HEK293 (cell line): ENCODE results near the gene RYR2.

Experiments used
- CTCF ChIA-PET: fragments of 350-600 bp; formaldehyde crosslinking; extraction: SDS; loops from one replicate; lab custom pipeline; 2021; ENCODE audit warnings: antibody characterized with exemption; lab: Yijun Ruan, JAX
- POLR2A ChIA-PET: fragments of 300-600 bp; formaldehyde crosslinking; extraction: SDS; loops from one replicate; lab custom pipeline; 2020; ENCODE audit warnings: antibody characterized with exemption, inconsistent platforms; lab: Yijun Ruan, JAX
- H3K27ac ChIP-seq: fragments of 200-500 bp; sonication (Bioruptor generic); 2 replicates; pipeline ENCODE4 v1.5.1; 2014; ENCODE audit warnings: low read depth, low read length, control low read depth, inconsistent platforms; ENCODE audit errors: extremely low read depth
- H3K36me3 ChIP-seq, 2 experiments: fragments of 200-500 bp in 1 of 2; sonication (Bioruptor generic) in 1 of 2; 1 replicate in 1 of 2; 2 replicates in 1 of 2; pipeline ENCODE4 v1.5.1; 2014 to 2017; ENCODE audit warnings: inconsistent platforms in 2 of 2, low read length in 2 of 2; ENCODE audit not compliant: control insufficient read depth in 2 of 2, insufficient read depth in 1 of 2
- H3K4me1 ChIP-seq: fragments of 200-500 bp; sonication (Bioruptor generic); 2 replicates; pipeline ENCODE4 v1.5.1; 2014; ENCODE audit warnings: mild to moderate bottlenecking, low read length, inconsistent platforms; ENCODE audit not compliant: control insufficient read depth, insufficient read depth
- H3K4me3 ChIP-seq: 2 replicates; pipeline ENCODE4 v1.5.1; 2011; ENCODE audit warnings: low read depth, mild to moderate bottlenecking, control low read depth, low read length, moderate library complexity
- H3K9me3 ChIP-seq: fragments of 200-500 bp; sonication (Bioruptor generic); 2 replicates; pipeline ENCODE4 v1.5.1; 2014; ENCODE audit warnings: low read depth, low read length, inconsistent platforms; ENCODE audit not compliant: control insufficient read depth, insufficient read depth
- BCL11B ChIP-seq: fragments of 450-650 bp; formaldehyde crosslinking; IDR thresholded peaks from 2 replicates; pipeline ENCODE4 v1.5.1; 2016; ENCODE audit warnings: low read depth, missing biosample characterization, missing genetic modification characterization
- KLF10 ChIP-seq: fragments of 450-650 bp; IDR thresholded peaks from 2 replicates; pipeline ENCODE4 v1.5.1; 2018; ENCODE audit warnings: missing biosample characterization, mild to moderate bottlenecking, missing genetic modification characterization
- PRDM1 ChIP-seq: fragments of 450-650 bp; formaldehyde crosslinking; IDR thresholded peaks from 2 replicates; pipeline ENCODE4; 2016; ENCODE audit warnings: missing biosample characterization, missing genetic modification characterization
- PRDM6 ChIP-seq: fragments of 450-650 bp; formaldehyde crosslinking; IDR thresholded peaks from 2 replicates; pipeline ENCODE4 v1.5.1; 2017; ENCODE audit warnings: missing biosample characterization, missing genetic modification characterization
- SP2 ChIP-seq: fragments of 450-650 bp; formaldehyde crosslinking; IDR thresholded peaks from 2 replicates; pipeline ENCODE4 v1.5.1; 2016; ENCODE audit warnings: missing biosample characterization, missing genetic modification characterization
- TRIM28 ChIP-seq: IDR thresholded peaks from 2 replicates; pipeline ENCODE4 v1.6.1; 2011; ENCODE audit warnings: low read length, control low read depth, borderline replicate concordance
- ZEB2 ChIP-seq: fragments of 450-650 bp; formaldehyde crosslinking; IDR thresholded peaks from 2 replicates; pipeline ENCODE4 v1.5.1; 2016; ENCODE audit warnings: missing biosample characterization, missing genetic modification characterization
- ZFP41 ChIP-seq: fragments of 450-650 bp; formaldehyde crosslinking; IDR thresholded peaks from 2 replicates; pipeline ENCODE4 v1.5.1; 2016; ENCODE audit warnings: missing biosample characterization, missing genetic modification characterization, borderline replicate concordance
- ZFP69B ChIP-seq: fragments of 450-650 bp; formaldehyde crosslinking; IDR thresholded peaks from 2 replicates; pipeline ENCODE4 v1.5.1; 2016; ENCODE audit warnings: missing biosample characterization, missing genetic modification characterization
- ZNF121 ChIP-seq: fragments of 450-650 bp; formaldehyde crosslinking; IDR thresholded peaks from 2 replicates; pipeline ENCODE4 v1.5.1; 2016; ENCODE audit warnings: missing biosample characterization, missing genetic modification characterization
- ZNF133 ChIP-seq: fragments of 450-650 bp; formaldehyde crosslinking; IDR thresholded peaks from 2 replicates; pipeline ENCODE4 v1.5.1; 2016; ENCODE audit warnings: missing biosample characterization, missing genetic modification characterization
- ZNF239 ChIP-seq: fragments of 450-650 bp; formaldehyde crosslinking; IDR thresholded peaks from 2 replicates; pipeline ENCODE4 v1.5.1; 2016; ENCODE audit warnings: missing biosample characterization, missing genetic modification characterization
- ZNF24 ChIP-seq: fragments of 450-650 bp; formaldehyde crosslinking; IDR thresholded peaks from 2 replicates; pipeline ENCODE4 v1.5.1; 2016; ENCODE audit warnings: missing biosample characterization, missing genetic modification characterization
- ZNF324 ChIP-seq: fragments of 450-650 bp; formaldehyde crosslinking; IDR thresholded peaks from 2 replicates; pipeline ENCODE4 v1.5.1; 2016; ENCODE audit warnings: missing biosample characterization, missing genetic modification characterization
- ZNF350 ChIP-seq: fragments of 450-650 bp; formaldehyde crosslinking; IDR thresholded peaks from 2 replicates; pipeline ENCODE4 v1.5.0; 2017; ENCODE audit warnings: missing biosample characterization, mild to moderate bottlenecking, missing genetic modification characterization
- ZNF391 ChIP-seq: fragments of 450-650 bp; formaldehyde crosslinking; IDR thresholded peaks from 2 replicates; pipeline ENCODE4 v1.5.1; 2016; ENCODE audit warnings: low read depth, missing biosample characterization, missing genetic modification characterization, borderline replicate concordance
- ZNF521 ChIP-seq: fragments of 450-650 bp; formaldehyde crosslinking; IDR thresholded peaks from 2 replicates; pipeline ENCODE4 v1.5.1; 2017; ENCODE audit warnings: missing biosample characterization, mild to moderate bottlenecking, missing genetic modification characterization
- ZNF610 ChIP-seq: fragments of 450-650 bp; formaldehyde crosslinking; IDR thresholded peaks from 2 replicates; pipeline ENCODE4 v1.5.1; 2016; ENCODE audit warnings: missing biosample characterization, missing genetic modification characterization, borderline replicate concordance
- ZNF626 ChIP-seq: fragments of 450-650 bp; sonication (Bioruptor Pico); formaldehyde crosslinking; IDR thresholded peaks from 2 replicates; pipeline ENCODE4 v1.5.1; 2018; ENCODE audit warnings: missing biosample characterization, missing genetic modification characterization, inconsistent platforms
- ZNF791 ChIP-seq: fragments of 450-650 bp; formaldehyde crosslinking; IDR thresholded peaks from 2 replicates; pipeline ENCODE4 v1.5.1; 2016; ENCODE audit warnings: missing biosample characterization, missing genetic modification characterization
- ZSCAN23 ChIP-seq: fragments of 450-650 bp; formaldehyde crosslinking; IDR thresholded peaks from 2 replicates; pipeline ENCODE4 v1.5.1; 2016; ENCODE audit warnings: missing biosample characterization, missing genetic modification characterization
- ZSCAN30 ChIP-seq: fragments of 450-650 bp; IDR thresholded peaks from 2 replicates; pipeline ENCODE4 v1.5.1; 2018; ENCODE audit warnings: missing biosample characterization, mild to moderate bottlenecking, missing genetic modification characterization, moderate library complexity
- TF ChIP-seq, protein P1 (sequence below): fragments of 450-650 bp; IDR thresholded peaks from 2 replicates; pipeline ENCODE4 v1.5.1; 2018; ENCODE audit warnings: missing biosample characterization, missing genetic modification characterization
- TF ChIP-seq, protein P2 (sequence below): sonication (generic); formaldehyde crosslinking; IDR thresholded peaks from 2 replicates; pipeline ENCODE4 v1.8.1; 2022; ENCODE audit warnings: mild to moderate bottlenecking, moderate library complexity, missing genetic modification reagents
- TF ChIP-seq, protein P3 (sequence below): fragments of 450-650 bp; formaldehyde crosslinking; IDR thresholded peaks from 2 replicates; pipeline ENCODE4 v1.5.1; 2016; ENCODE audit warnings: missing biosample characterization, missing genetic modification characterization, low read depth
- TF ChIP-seq, protein P4 (sequence below): fragments of 450-650 bp; formaldehyde crosslinking; IDR thresholded peaks from 2 replicates; pipeline ENCODE4 v1.5.1; 2017; ENCODE audit warnings: missing biosample characterization, mild to moderate bottlenecking, missing genetic modification characterization, moderate library complexity
- TF ChIP-seq, protein P5 (sequence below): fragments of 450-650 bp; formaldehyde crosslinking; IDR thresholded peaks from 2 replicates; pipeline ENCODE4 v1.5.1; 2016; ENCODE audit warnings: missing biosample characterization, missing genetic modification characterization

The RYR2 gene

GRCh38 chr1:237166086-237166485 lies 124.1 kb downstream of the RYR2 start:
- Histone ChIP-seq H3K4me1 (peaks cover 16% of the 10 kb centered on the region), H3K27ac (no peak overlapping the region), H3K9me3 (no peaks in the 10 kb centered on the region; the same call in 1 of the 2 replicates), H3K4me3 (no peak overlapping the region)
- CTCF ChIA-PET = interaction anchor here (0.7 to 1.7 kb wide), 2 partner anchors 57 to 221 kb away, joined by 3 to 8 read pairs; no protein-coding TSS in a partner anchor
- no peak for TF ChIP-seq ZNF239 (tag by site-specific recombination)
- TF ChIP-seq ZSCAN23 (tag by site-specific recombination) = no peak
- TF ChIP-seq, protein P1, sequence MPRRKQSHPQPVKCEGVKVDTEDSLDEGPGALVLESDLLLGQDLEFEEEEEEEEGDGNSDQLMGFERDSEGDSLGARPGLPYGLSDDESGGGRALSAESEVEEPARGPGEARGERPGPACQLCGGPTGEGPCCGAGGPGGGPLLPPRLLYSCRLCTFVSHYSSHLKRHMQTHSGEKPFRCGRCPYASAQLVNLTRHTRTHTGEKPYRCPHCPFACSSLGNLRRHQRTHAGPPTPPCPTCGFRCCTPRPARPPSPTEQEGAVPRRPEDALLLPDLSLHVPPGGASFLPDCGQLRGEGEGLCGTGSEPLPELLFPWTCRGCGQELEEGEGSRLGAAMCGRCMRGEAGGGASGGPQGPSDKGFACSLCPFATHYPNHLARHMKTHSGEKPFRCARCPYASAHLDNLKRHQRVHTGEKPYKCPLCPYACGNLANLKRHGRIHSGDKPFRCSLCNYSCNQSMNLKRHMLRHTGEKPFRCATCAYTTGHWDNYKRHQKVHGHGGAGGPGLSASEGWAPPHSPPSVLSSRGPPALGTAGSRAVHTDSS (tag by site-specific recombination) = no peak
- no peak for TF ChIP-seq ZNF521 (tag by site-specific recombination)
- TF ChIP-seq ZNF791 (tag by site-specific recombination) = no peak
- TF ChIP-seq, protein P2, sequence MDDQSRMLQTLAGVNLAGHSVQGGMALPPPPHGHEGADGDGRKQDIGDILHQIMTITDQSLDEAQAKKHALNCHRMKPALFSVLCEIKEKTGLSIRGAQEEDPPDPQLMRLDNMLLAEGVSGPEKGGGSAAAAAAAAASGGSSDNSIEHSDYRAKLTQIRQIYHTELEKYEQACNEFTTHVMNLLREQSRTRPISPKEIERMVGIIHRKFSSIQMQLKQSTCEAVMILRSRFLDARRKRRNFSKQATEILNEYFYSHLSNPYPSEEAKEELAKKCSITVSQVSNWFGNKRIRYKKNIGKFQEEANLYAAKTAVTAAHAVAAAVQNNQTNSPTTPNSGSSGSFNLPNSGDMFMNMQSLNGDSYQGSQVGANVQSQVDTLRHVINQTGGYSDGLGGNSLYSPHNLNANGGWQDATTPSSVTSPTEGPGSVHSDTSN (CRISPR knock-in tag) = no peak
- no peak for TF ChIP-seq ZNF626 (tag by site-specific recombination)
- TF ChIP-seq ZSCAN30 (tag by site-specific recombination) = no peak
- TF ChIP-seq ZFP41 (tag by site-specific recombination) = no peak
- TF ChIP-seq, protein P3, sequence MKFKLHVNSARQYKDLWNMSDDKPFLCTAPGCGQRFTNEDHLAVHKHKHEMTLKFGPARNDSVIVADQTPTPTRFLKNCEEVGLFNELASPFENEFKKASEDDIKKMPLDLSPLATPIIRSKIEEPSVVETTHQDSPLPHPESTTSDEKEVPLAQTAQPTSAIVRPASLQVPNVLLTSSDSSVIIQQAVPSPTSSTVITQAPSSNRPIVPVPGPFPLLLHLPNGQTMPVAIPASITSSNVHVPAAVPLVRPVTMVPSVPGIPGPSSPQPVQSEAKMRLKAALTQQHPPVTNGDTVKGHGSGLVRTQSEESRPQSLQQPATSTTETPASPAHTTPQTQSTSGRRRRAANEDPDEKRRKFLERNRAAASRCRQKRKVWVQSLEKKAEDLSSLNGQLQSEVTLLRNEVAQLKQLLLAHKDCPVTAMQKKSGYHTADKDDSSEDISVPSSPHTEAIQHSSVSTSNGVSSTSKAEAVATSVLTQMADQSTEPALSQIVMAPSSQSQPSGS (tag by site-specific recombination) = no peak
- TF ChIP-seq, protein P4, sequence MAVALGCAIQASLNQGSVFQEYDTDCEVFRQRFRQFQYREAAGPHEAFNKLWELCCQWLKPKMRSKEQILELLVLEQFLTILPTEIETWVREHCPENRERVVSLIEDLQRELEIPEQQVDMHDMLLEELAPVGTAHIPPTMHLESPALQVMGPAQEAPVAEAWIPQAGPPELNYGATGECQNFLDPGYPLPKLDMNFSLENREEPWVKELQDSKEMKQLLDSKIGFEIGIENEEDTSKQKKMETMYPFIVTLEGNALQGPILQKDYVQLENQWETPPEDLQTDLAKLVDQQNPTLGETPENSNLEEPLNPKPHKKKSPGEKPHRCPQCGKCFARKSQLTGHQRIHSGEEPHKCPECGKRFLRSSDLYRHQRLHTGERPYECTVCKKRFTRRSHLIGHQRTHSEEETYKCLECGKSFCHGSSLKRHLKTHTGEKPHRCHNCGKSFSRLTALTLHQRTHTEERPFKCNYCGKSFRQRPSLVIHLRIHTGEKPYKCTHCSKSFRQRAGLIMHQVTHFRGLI (tag by site-specific recombination) = no peak
- no peak for TF ChIP-seq PRDM1 (tag by site-specific recombination)
- TF ChIP-seq, all 188 proteins: peak for 0
- POLR2A ChIA-PET = no interaction called here
- H3K36me3 ChIP-seq = no peaks in the 10 kb centered on the region

GRCh38 chr1:237166593-237167101 lies 124.7 kb downstream of the RYR2 start:
- ChIA-PET POLR2A (no interaction called here), CTCF (interaction anchor here (0.7 to 1.7 kb wide), 2 partner anchors 220 to 1603 kb away, joined by 3 to 8 read pairs; no protein-coding TSS in a partner anchor)
- no peaks in the 10 kb centered on the region; the same call in 1 of the 2 replicates for H3K9me3 ChIP-seq
- TF ChIP-seq TRIM28 (peak; percentile 48; the same call in 1 of the 2 replicates), PRDM6 (tag by site-specific recombination) (peak; percentile 87), ZNF121 (no peak), ZNF350 (tag by site-specific recombination) (peak; percentile 75; the same call in 1 of the 2 replicates), ZFP69B (0 out of 2 replicates have a peak, but pooled peaks have one; percentile 49), ZNF24 (tag by site-specific recombination) (peak; percentile 91), ZNF391 (peak; percentile 81; the same call in 1 of the 2 replicates), ZEB2 (tag by site-specific recombination) (peak; percentile 99), SP2 (tag by site-specific recombination) (peak; percentile 23; the same call in 1 of the 2 replicates), BCL11B (tag by site-specific recombination) (peak; percentile 86; the same call in 1 of the 2 replicates), ZNF610 (tag by site-specific recombination) (no peak), ZNF133 (tag by site-specific recombination) (no peak), ZNF324 (tag by site-specific recombination) (0 out of 2 replicates have a peak, but pooled peaks have one; percentile 51), KLF10 (peak; percentile 45)
- TF ChIP-seq, protein P5, sequence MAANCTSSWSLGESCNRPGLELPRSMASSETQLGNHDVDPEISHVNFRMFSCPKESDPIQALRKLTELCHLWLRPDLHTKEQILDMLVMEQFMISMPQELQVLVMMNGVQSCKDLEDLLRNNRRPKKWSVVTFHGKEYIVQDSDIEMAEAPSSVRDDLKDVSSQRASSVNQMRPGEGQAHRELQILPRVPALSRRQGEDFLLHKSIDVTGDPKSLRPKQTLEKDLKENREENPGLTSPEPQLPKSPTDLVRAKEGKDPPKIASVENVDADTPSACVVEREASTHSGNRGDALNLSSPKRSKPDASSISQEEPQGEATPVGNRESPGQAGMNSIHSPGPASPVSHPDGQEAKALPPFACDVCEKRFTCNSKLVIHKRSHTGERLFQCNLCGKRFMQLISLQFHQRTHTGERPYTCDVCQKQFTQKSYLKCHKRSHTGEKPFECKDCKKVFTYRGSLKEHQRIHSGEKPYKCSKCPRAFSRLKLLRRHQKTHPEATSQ (tag by site-specific recombination) = no peak

More at GRCh38 chr1:237166593-237167101, 124.7 kb downstream of the RYR2 start:
- Histone ChIP-seq H3K4me1 (peaks cover 18% of the 10 kb centered on the region), H3K36me3 (no peaks in the 10 kb centered on the region), H3K27ac (no peak overlapping the region), H3K4me3 (no peak overlapping the region)
